K562 (cell line): Measurements from ENCODE around the gene FAR2. TPM values are rescaled to one million over a fixed set of nuclear protein-coding genes. Genes with fewer than 3 reads are reported as not detected.

ENCODE experiments used
- ATAC-seq: fragments of 200-7000 bp; cut with Tn5 transposase; 3 replicates; pipeline ENCODE4 v1.9.1; 2020; ENCODE audit warnings: moderate library complexity
- BruUV-seq: library from RNA; stranded (reverse); fragments of 400-500 nt; replicated peaks from 2 replicates; lab custom pipeline; 2021; lab: Mats Ljungman, UMichigan
- CTCF ChIA-PET: fragments of 300-600 bp; formaldehyde crosslinking; extraction: SDS; loops from one replicate; lab custom pipeline; 2021; ENCODE audit warnings: low intra/inter-chr PET ratio; lab: Yijun Ruan, JAX
- POLR2A ChIA-PET: fragments of 300-600, 350-650 bp; sonication (Branson Sonifier 250); formaldehyde crosslinking; extraction: SDS; loops from one replicate; lab custom pipeline; 2021; ENCODE audit warnings: antibody characterized with exemption, inconsistent platforms; lab: Yijun Ruan, JAX
- DNase-seq, 4 experiments: peaks; one replicate each; pipeline versions ENCODE4 v3.0.0 to v3.0.0-alpha.2; 2011 to 2018; ENCODE audit warnings: low spot score in 3 of 4, mixed read lengths in 3 of 4; ENCODE audit errors: extremely low read depth in 1 of 4
- FAIRE-seq: peaks from 2 replicates; lab custom pipeline; 2011; peaks lifted over from hg19 to GRCh38; lab: Jason Lieb, UNC
- H2AFZ ChIP-seq: 2 replicates; pipeline ENCODE4 v1.6.0; 2011; ENCODE audit warnings: low read depth, low read length, control low read depth, inconsistent platforms
- H3K27ac ChIP-seq: fragments of 200-600 bp; 3 replicates; pipeline ENCODE4 v1.8.0; 2011; ENCODE audit warnings: low read depth, mild to moderate bottlenecking, control low read depth, inconsistent platforms, low read length, moderate library complexity, mixed read lengths; ENCODE audit errors: extremely low read depth
- H3K27me3 ChIP-seq, 2 experiments: fragments of 300-600 bp in 1 of 2; 2 replicates in 1 of 2; 3 replicates in 1 of 2; pipeline versions ENCODE4 v1.6.0 to v1.8.0; 2011; ENCODE audit warnings: inconsistent platforms in 2 of 2, low read length in 2 of 2, mild to moderate bottlenecking in 1 of 2, mixed read lengths in 1 of 2, moderate library complexity in 1 of 2; ENCODE audit not compliant: control insufficient read depth in 2 of 2, insufficient read depth in 2 of 2
- H3K36me3 ChIP-seq: fragments of 300-600 bp; 3 replicates; pipeline ENCODE4 v1.8.0; 2011; ENCODE audit warnings: mild to moderate bottlenecking, low read length, inconsistent platforms; ENCODE audit not compliant: control insufficient read depth, insufficient read depth
- H3K4me1 ChIP-seq, 2 experiments: fragments of 200-600 bp in 1 of 2; replicated peaks in 1 of 2; 2 replicates in 1 of 2; 3 replicates in 1 of 2; pipeline versions ENCODE4 v1.5.1 to v1.8.0; 2011; ENCODE audit warnings: inconsistent platforms in 2 of 2, low read length in 2 of 2, mild to moderate bottlenecking in 1 of 2, mixed read lengths in 1 of 2, moderate library complexity in 1 of 2; ENCODE audit not compliant: control insufficient read depth in 2 of 2, insufficient read depth in 2 of 2
- H3K4me2 ChIP-seq: 2 replicates; pipeline ENCODE4 v1.6.1; 2011; ENCODE audit warnings: low read length, control low read depth, inconsistent platforms, mixed read lengths; ENCODE audit not compliant: insufficient read depth
- H3K4me3 ChIP-seq: fragments of 200-600 bp; sonication (generic), shearing (Covaris generic); 2 replicates; pipeline ENCODE4 v1.5.1; 2016; ENCODE audit warnings: control low read depth, inconsistent platforms
- H3K79me2 ChIP-seq: fragments of 200-600 bp; 3 replicates; pipeline ENCODE4 v1.8.0; 2011; ENCODE audit warnings: low read length, inconsistent platforms; ENCODE audit not compliant: control insufficient read depth, insufficient read depth
- H3K9ac ChIP-seq, 2 experiments: 2 replicates each; pipeline versions ENCODE4 v1.6.0 to v1.6.1; 2011; ENCODE audit warnings: low read depth in 2 of 2, low read length in 2 of 2, control low read depth in 1 of 2, inconsistent platforms in 1 of 2, mild to moderate bottlenecking in 1 of 2, mixed read lengths in 1 of 2; ENCODE audit not compliant: insufficient read depth in 1 of 2
- H3K9me1 ChIP-seq: one replicate; pipeline ENCODE4 v1.6.0; 2011; ENCODE audit warnings: inconsistent platforms, mild to moderate bottlenecking, low read length, moderate library complexity; ENCODE audit not compliant: control insufficient read depth, insufficient read depth
- H3K9me3 ChIP-seq: replicated peaks from 2 replicates; pipeline ENCODE4 v1.5.1; 2011; ENCODE audit warnings: low read depth, low read length, inconsistent platforms; ENCODE audit not compliant: control insufficient read depth, insufficient read depth
- H4K20me1 ChIP-seq: replicated peaks from 2 replicates; pipeline ENCODE4 v1.6.1; 2011; ENCODE audit warnings: low read length, inconsistent platforms, mixed read lengths; ENCODE audit not compliant: control insufficient read depth, insufficient read depth
- ATF1 ChIP-seq, 2 experiments: fragments of 450-650 bp in 1 of 2; IDR thresholded peaks; 2 replicates each; pipeline ENCODE4 v1.6.1; 2016; ENCODE audit warnings: missing compliant biosample characterization in 1 of 2, missing genetic modification characterization in 1 of 2
- ATF7 ChIP-seq: fragments of 450-650 bp; IDR thresholded peaks from 2 replicates; pipeline ENCODE4 v1.7.1; 2014; ENCODE audit warnings: mild to moderate bottlenecking, moderate library complexity
- CBFA2T2 ChIP-seq: fragments of 450-650 bp; conservative IDR thresholded peaks from 2 replicates; pipeline ENCODE4 v1.6.1; 2017; ENCODE audit warnings: mild to moderate bottlenecking
- CBX5 ChIP-seq: IDR thresholded peaks from 2 replicates; pipeline ENCODE4 v1.6.1; 2014; ENCODE audit warnings: low read depth, borderline replicate concordance
- FOXK2 ChIP-seq, 2 experiments: fragments of 450-650 bp; IDR thresholded peaks in 1 of 2; conservative IDR thresholded peaks in 1 of 2; 2 replicates each; pipeline ENCODE4 v1.6.1; 2016; ENCODE audit warnings: low read depth in 2 of 2, mild to moderate bottlenecking in 1 of 2
- MAFK ChIP-seq: IDR thresholded peaks from 2 replicates; pipeline ENCODE4 v1.6.1; 2011; ENCODE audit warnings: low read length, improper control_type of control experiment
- NFIC ChIP-seq: fragments of 450-650 bp; IDR thresholded peaks from 2 replicates; pipeline ENCODE4 v1.6.1; 2017; ENCODE audit warnings: mild to moderate bottlenecking, inconsistent platforms
- SMC3 ChIP-seq: conservative IDR thresholded peaks from 2 replicates; pipeline ENCODE4 v1.6.1; 2011; ENCODE audit warnings: low read depth, low read length, improper control_type of control experiment; ENCODE audit not compliant: insufficient read depth
- ZFP1 ChIP-seq: fragments of 450-650 bp; formaldehyde crosslinking; IDR thresholded peaks from 2 replicates; pipeline ENCODE4 v1.4.0; 2020; ENCODE audit warnings: mild to moderate bottlenecking, mixed read lengths
- WGBS: fragments of 100-300 bp; shearing (Covaris generic); methylation state at CpG from one replicate; pipeline ENCODE4 v1.1.6; 2016; ENCODE audit warnings: low coverage, mixed read lengths; ENCODE audit not compliant: insufficient coverage; ENCODE audit errors: missing lambda C conversion rate; 5-methylcytosine and 5-hydroxymethylcytosine counted together
- in situ Hi-C: fragments of 300-500 bp; cut with MboI; formaldehyde crosslinking; loops from 4 replicates; pipeline ENCODE4 v1.15.0; 2018; ENCODE audit warnings: inconsistent platforms, mixed read lengths
- intact Hi-C: fragments of 100-400 bp; cut with micrococcal nuclease; formaldehyde crosslinking; loops from 2 replicates; pipeline ENCODE4 v1.14.2; 2022
- polyA plus RNA-seq, 8 experiments: library from polyadenylated mRNA; depleted of rRNA in 4 of 8; stranded (reverse) in 5 of 8; unstranded in 3 of 8; fragments of >200 nt; fragmentation: Nextera tagmentation in 2 of 8; fragmentation: Illumina TruSeq in 1 of 8; extraction: Ambion mirVana in 2 of 8; extraction: Trizol in 1 of 8; gene quantifications; 2 replicates each; pipeline versions ENCODE4 v1.2.1 to v1.2.3, GENCODE V29; 2011 to 2014; ENCODE audit warnings: inconsistent platforms in 1 of 8, missing spikeins in 1 of 8
- total RNA-seq, 7 experiments: library from RNA; depleted of rRNA in 6 of 7; stranded (reverse); fragments of >200 nt in 6 of 7; fragmentation: Illumina TruSeq in 2 of 7; extraction: Trizol in 2 of 7; gene quantifications; 2 replicates each; pipeline versions ENCODE4 v1.2.1 to v1.2.3, GENCODE V29; 2011 to 2021; ENCODE audit warnings: low replicate concordance in 1 of 7
- TF ChIP-seq, protein P1 (sequence below): fragments of 250-450 bp; sonication (Bioruptor Pico); IDR thresholded peaks from 2 replicates; pipeline ENCODE4 v1.5.0; 2021
- TF ChIP-seq, protein P2 (sequence below): sonication (generic); formaldehyde crosslinking; IDR thresholded peaks from 2 replicates; pipeline ENCODE4 v1.8.1; 2022; ENCODE audit warnings: missing genetic modification reagents

The FAR2 gene
- total and polyA plus RNA-seq, 9 of the 15 experiments (the other 6 are each of a cell fraction or from before 2014, with no cell fraction given): 5.0 to 13.4 (median 8.5) TPM

DNA sequence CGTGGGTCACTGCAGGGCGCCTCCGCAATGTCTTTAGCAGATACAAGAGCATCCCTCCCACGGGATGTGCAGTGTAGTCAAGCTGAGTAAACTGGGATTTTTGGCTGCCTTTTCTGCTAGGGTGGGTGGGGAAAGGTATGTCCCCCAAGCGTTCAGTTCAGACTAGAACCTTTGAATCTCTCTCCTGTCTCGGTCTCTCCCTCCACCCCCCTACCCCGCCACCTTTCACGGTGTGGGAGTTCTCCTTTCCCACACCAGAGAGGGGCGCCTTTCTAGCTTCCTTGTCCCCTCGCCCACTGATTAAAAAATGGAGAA, 525 bp upstream of the FAR2 start:
- ChIA-PET CTCF (no interaction called here), POLR2A (interaction anchor here (0.7 kb wide), 1 partner anchor 703 kb away, joined by 3 read pairs; no protein-coding TSS in a partner anchor)
- H3K4me1 ChIP-seq: peaks cover 2 to 15% of the 10 kb centered on the region in 2 experiments; a peak in 2 of 5 replicates
- H3K27ac ChIP-seq: peak overlapping the region; percentile 78
- H4K20me1 ChIP-seq: no peaks in the 10 kb centered on the region
- intact Hi-C loops: no loop called here
- peak overlapping the region; percentile 65 to 70; a peak in 3 of 4 replicates for H3K9ac ChIP-seq
- peak overlapping the region; percentile 74 for H3K4me2 ChIP-seq
- no peak for TF ChIP-seq FOXK2 (conservative IDR thresholded peaks at IDR 0.05 in 1 of 2, IDR thresholded peaks at IDR 0.05 in 1 of 2; ENCODE audit: low read depth in 2 of 2)
- TF ChIP-seq ZFP1 (CRISPR knock-in tag): no peak
- no peak for TF ChIP-seq NFIC
- no peak for TF ChIP-seq ATF1 (CRISPR knock-in tag; IDR thresholded peaks at IDR 0.05)
- no peak for TF ChIP-seq ATF1 (tag; IDR thresholded peaks at IDR 0.05)
- TF ChIP-seq, protein P1, sequence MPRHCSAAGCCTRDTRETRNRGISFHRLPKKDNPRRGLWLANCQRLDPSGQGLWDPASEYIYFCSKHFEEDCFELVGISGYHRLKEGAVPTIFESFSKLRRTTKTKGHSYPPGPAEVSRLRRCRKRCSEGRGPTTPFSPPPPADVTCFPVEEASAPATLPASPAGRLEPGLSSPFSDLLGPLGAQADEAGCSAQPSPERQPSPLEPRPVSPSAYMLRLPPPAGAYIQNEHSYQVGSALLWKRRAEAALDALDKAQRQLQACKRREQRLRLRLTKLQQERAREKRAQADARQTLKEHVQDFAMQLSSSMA (CRISPR knock-in tag): no peak
- TF ChIP-seq CBX5: no peak
- TF ChIP-seq MAFK: no peak
- TF ChIP-seq, protein P2, sequence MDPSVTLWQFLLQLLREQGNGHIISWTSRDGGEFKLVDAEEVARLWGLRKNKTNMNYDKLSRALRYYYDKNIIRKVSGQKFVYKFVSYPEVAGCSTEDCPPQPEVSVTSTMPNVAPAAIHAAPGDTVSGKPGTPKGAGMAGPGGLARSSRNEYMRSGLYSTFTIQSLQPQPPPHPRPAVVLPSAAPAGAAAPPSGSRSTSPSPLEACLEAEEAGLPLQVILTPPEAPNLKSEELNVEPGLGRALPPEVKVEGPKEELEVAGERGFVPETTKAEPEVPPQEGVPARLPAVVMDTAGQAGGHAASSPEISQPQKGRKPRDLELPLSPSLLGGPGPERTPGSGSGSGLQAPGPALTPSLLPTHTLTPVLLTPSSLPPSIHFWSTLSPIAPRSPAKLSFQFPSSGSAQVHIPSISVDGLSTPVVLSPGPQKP: no peak
- no peak for TF ChIP-seq ATF7
- TF ChIP-seq SMC3: no peak
- TF ChIP-seq CBFA2T2: no peak
- H3K9me1 ChIP-seq: no peaks in the 10 kb centered on the region
- H3K79me2 ChIP-seq: peaks cover 5% of the 10 kb centered on the region; the same call in 1 of the 3 replicates
- 4% methylated on average over 6 of the region's 10 CpGs for WGBS
- peak; percentile 19 to 29 (median 20) for DNase-seq
- peak; percentile 37 for ATAC-seq
- in situ Hi-C loops: no loop called here
- BruUV-seq: no TSS peak
- no peaks in the 10 kb centered on the region for H3K27me3 ChIP-seq
- no peaks in the 10 kb centered on the region for H3K9me3 ChIP-seq
- no peaks in the 10 kb centered on the region for H3K36me3 ChIP-seq
- FAIRE-seq: no peak
- peak overlapping the region; percentile 47 for H3K4me3 ChIP-seq
- peak overlapping the region; percentile 62; the same call in 1 of the 2 replicates for H2AFZ ChIP-seq
